Spinal cord (tissue), 10 donors: ENCODE results near the gene DCAF4. TPM values are rescaled to one million over a fixed set of nuclear protein-coding genes. Genes with fewer than 3 reads are reported as not detected.

ENCODE experiments used
- DNase-seq, 6 donors: peaks; one replicate each; pipeline versions ENCODE4 v3.0.0 to v3.0.0-alpha.2; 2013 to 2015; ENCODE audit warnings: low spot score in 6 of 6, low read depth in 4 of 6
- H3K27ac ChIP-seq: one replicate; pipeline ENCODE4 v1.5.1; 2013; ENCODE audit warnings: low read depth, low read length, control low read depth
- H3K27me3 ChIP-seq: one replicate; pipeline ENCODE4 v1.6.1; 2013; ENCODE audit warnings: low read length; ENCODE audit not compliant: control insufficient read depth, insufficient read depth
- H3K36me3 ChIP-seq: one replicate; pipeline ENCODE4 v1.6.1; 2013; ENCODE audit warnings: low read length; ENCODE audit not compliant: control insufficient read depth, insufficient read depth
- H3K4me1 ChIP-seq: one replicate; pipeline ENCODE4 v1.6.1; 2013; ENCODE audit warnings: low read length; ENCODE audit not compliant: control insufficient read depth, insufficient read depth
- H3K4me3 ChIP-seq: one replicate; pipeline ENCODE4 v1.5.1; 2013; ENCODE audit warnings: low read depth, low read length, control low read depth
- H3K9me3 ChIP-seq: one replicate; pipeline ENCODE4 v1.6.1; 2013; ENCODE audit warnings: low read length; ENCODE audit not compliant: control insufficient read depth, insufficient read depth
- WGBS: methylation state at CpG from one replicate; pipeline ENCODE4 v1.1.5; 2013; ENCODE audit warnings: missing lambda C conversion rate; ENCODE audit not compliant: insufficient coverage; 5-methylcytosine and 5-hydroxymethylcytosine counted together
- polyA plus RNA-seq, 2 donors: library from polyadenylated mRNA; unstranded; fragments of 120-200 nt; gene quantifications; one replicate each; pipeline ENCODE4 v1.2.1, GENCODE V29; 2013; ENCODE audit not compliant: insufficient read length in 2 of 2
- total RNA-seq, 2 donors: library from RNA; depleted of rRNA in 1 of 2; stranded (reverse); fragments of 120-200 nt in 1 of 2; fragments of >200 nt in 1 of 2; gene quantifications; one replicate each; pipeline versions ENCODE4 v1.2.3 to v1.2.4, GENCODE V29; 2013 to 2014
- donor health status: healthy.

The DCAF4 gene
- total and polyA plus RNA-seq, 4 donors = 9.2 to 20.2 (median 11.3) TPM

- peaks cover 22% of the 10 kb centered on the region for H3K4me1 ChIP-seq
- no peak for DNase-seq
- H3K27ac ChIP-seq = no peak overlapping the region
- no peak overlapping the region for H3K4me3 ChIP-seq
- no peaks in the 10 kb centered on the region for H3K9me3 ChIP-seq
- peaks cover 4% of the 10 kb centered on the region for H3K27me3 ChIP-seq
- 50% methylated on average over 1 of the region's 4 CpGs for WGBS
- no peaks in the 10 kb centered on the region for H3K36me3 ChIP-seq
Observed at GRCh38 chr14:72883961-72884360, 42.3 kb upstream of the DCAF4 start.

- Histone ChIP-seq H3K36me3 (no peaks in the 10 kb centered on the region), H3K9me3 (no peaks in the 10 kb centered on the region), H3K4me3 (no peak overlapping the region), H3K27me3 (peaks cover 7% of the 10 kb centered on the region), H3K27ac (no peak overlapping the region), H3K4me1 (peaks cover 22% of the 10 kb centered on the region)
- WGBS = 88% methylated on average over 1 of the region's 4 CpGs
- no peak for DNase-seq
Observed at GRCh38 chr14:72884386-72884785, 41.9 kb upstream of the DCAF4 start.

- DNase-seq = no peak
- Histone ChIP-seq H3K4me1 (peaks cover 34% of the 10 kb centered on the region), H3K36me3 (no peaks in the 10 kb centered on the region), H3K4me3 (no peak overlapping the region), H3K27me3 (peaks cover 33% of the 10 kb centered on the region), H3K9me3 (no peaks in the 10 kb centered on the region), H3K27ac (no peak overlapping the region)
- WGBS = 100% methylated on average over 2 of the region's 3 CpGs
Observed at GRCh38 chr14:72887514-72887913, 38.8 kb upstream of the DCAF4 start.

- Histone ChIP-seq H3K36me3 (no peaks in the 10 kb centered on the region), H3K9me3 (no peaks in the 10 kb centered on the region), H3K27me3 (peaks cover 35% of the 10 kb centered on the region), H3K27ac (no peak overlapping the region), H3K4me3 (no peak overlapping the region), H3K4me1 (peaks cover 31% of the 10 kb centered on the region)
- WGBS = 61% methylated on average over 2 of the region's 2 CpGs
- DNase-seq = peak in 1 of 6 donors; percentile 29
Observed at GRCh38 chr14:72888192-72888591, 38.1 kb upstream of the DCAF4 start.

- Histone ChIP-seq H3K27ac (no peak overlapping the region), H3K4me3 (no peak overlapping the region), H3K9me3 (no peaks in the 10 kb centered on the region), H3K27me3 (peaks cover 35% of the 10 kb centered on the region), H3K36me3 (no peaks in the 10 kb centered on the region), H3K4me1 (peaks cover 26% of the 10 kb centered on the region)
- DNase-seq = no peak
- WGBS = 91% methylated on average over 1 of the region's 2 CpGs
Observed at GRCh38 chr14:72888636-72889201, 37.5 kb upstream of the DCAF4 start.

- H3K4me1 ChIP-seq = peaks cover 21% of the 10 kb centered on the region
- H3K9me3 ChIP-seq = no peaks in the 10 kb centered on the region
- no peaks in the 10 kb centered on the region for H3K36me3 ChIP-seq
- WGBS = 48% methylated on average over 2 of the region's 5 CpGs
- H3K27me3 ChIP-seq = peaks cover 35% of the 10 kb centered on the region
- no peak for DNase-seq
- no peak overlapping the region for H3K27ac ChIP-seq
- H3K4me3 ChIP-seq = no peak overlapping the region
Observed at GRCh38 chr14:72889366-72889765, 36.9 kb upstream of the DCAF4 start.

- 0% methylated on average over 12 of the region's 14 CpGs for WGBS
- no peak for DNase-seq
- Histone ChIP-seq H3K9me3 (no peaks in the 10 kb centered on the region), H3K27me3 (peaks cover 52% of the 10 kb centered on the region), H3K4me1 (peaks cover 27% of the 10 kb centered on the region), H3K36me3 (no peaks in the 10 kb centered on the region), H3K4me3 (peak overlapping the region; percentile 84), H3K27ac (no peak overlapping the region)
Observed at GRCh38 chr14:72891666-72892102, 34.6 kb upstream of the DCAF4 start.

- Histone ChIP-seq H3K9me3 (no peaks in the 10 kb centered on the region), H3K27me3 (peaks cover 52% of the 10 kb centered on the region), H3K4me3 (peak overlapping the region; percentile 84), H3K27ac (peak overlapping the region; percentile 61), H3K36me3 (no peaks in the 10 kb centered on the region), H3K4me1 (peaks cover 27% of the 10 kb centered on the region)
- WGBS = under 1% methylated on average over 46 of the region's 47 CpGs
- peak in 4 of 6 donors; percentile 17 to 78 (median 48) for DNase-seq
Observed at GRCh38 chr14:72892103-72892878, 34.0 kb upstream of the DCAF4 start.

GRCh38 chr14:72892879-72893635, 33.2 kb upstream of the DCAF4 start:
- peak in 2 of 6 donors; percentile 57 to 59 for DNase-seq
- Histone ChIP-seq H3K27ac (peak overlapping the region; percentile 61), H3K4me1 (peaks cover 27% of the 10 kb centered on the region), H3K27me3 (peaks cover 52% of the 10 kb centered on the region), H3K9me3 (no peaks in the 10 kb centered on the region), H3K36me3 (no peaks in the 10 kb centered on the region), H3K4me3 (peak overlapping the region; percentile 84)
- WGBS = under 1% methylated on average over 65 of the region's 68 CpGs
